ENCODE results near the gene SPEM3. TPM values are rescaled to one million over a fixed set of nuclear protein-coding genes. Genes with fewer than 3 reads are reported as not detected.

Gene SPEM3
- total and polyA plus RNA-seq, 2 donors (not counting 3 experiments of a cell fraction or from before 2014, with no cell fraction given): not detected

DNA sequence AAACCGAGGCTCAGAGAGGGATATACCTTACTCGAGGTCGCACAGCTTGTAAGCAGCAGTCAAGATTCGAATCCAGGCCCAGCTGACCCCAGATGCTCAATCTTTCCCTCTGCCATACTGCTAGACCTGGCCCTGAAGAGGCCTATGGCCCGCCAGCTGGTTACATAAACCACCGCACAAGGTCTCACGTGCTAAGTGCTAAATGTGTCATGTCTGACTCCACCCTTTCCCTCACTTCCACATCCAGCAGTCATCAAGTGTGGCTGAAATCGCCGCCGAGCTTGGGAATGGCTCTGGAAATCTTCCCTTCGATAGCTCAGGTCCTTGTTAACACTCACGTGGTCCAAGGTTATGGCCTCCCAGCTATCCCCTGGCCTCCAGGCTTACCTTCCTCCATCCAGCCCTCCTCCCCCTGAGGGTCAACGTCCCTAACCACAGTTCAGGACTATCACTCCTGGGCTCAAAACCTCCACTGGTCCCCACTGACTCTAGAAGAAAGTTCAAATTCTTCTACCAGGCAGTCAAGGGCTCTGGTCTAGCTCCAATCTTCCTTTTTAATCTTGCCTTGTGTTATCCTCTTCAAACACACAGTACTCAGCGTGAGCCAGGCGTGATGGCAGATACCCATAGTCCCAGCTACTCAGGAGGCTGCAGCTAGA lies 47.2 kb downstream of the SPEM3 start:
- Histone ChIP-seq H3K4me3 (replicated peaks in 1 of 3; ENCODE audit: insufficient read depth in 1 of 3, low read depth in 1 of 3, low read length in 3 of 3) (no peak overlapping the region), H4K20me1 (replicated peaks; ENCODE audit: control insufficient read depth, extremely low read depth, insufficient read depth, low read length) (no peaks in the 10 kb centered on the region), H3K27ac (ENCODE audit: insufficient read depth, low read depth, low read length) (peak overlapping the region; percentile 47), H2AFZ (ENCODE audit: low read depth, low read length) (no peak overlapping the region), H3K9me1 (replicated peaks; ENCODE audit: control insufficient read depth, extremely low read depth, insufficient read depth, low read length) (no peaks in the 10 kb centered on the region), H3K9me3 (replicated peaks; ENCODE audit: control insufficient read depth, insufficient read depth, low read length) (no peaks in the 10 kb centered on the region), H3K4me2 (ENCODE audit: insufficient read depth, low read length) (peak overlapping the region; percentile 2), H3K9ac (replicated peaks; ENCODE audit: extremely low read depth, insufficient read depth, low read length) (no peak overlapping the region), H3K36me3 (ENCODE audit: control insufficient read depth in 2 of 2, extremely low read depth in 1 of 2, insufficient read depth in 2 of 2, low read length in 2 of 2) (no peaks in the 10 kb centered on the region), H3K27me3 (ENCODE audit: control insufficient read depth in 2 of 2, insufficient read depth in 2 of 2, low read length in 2 of 2) (no peaks in the 10 kb centered on the region), H3K79me2 (ENCODE audit: control insufficient read depth, insufficient read depth, low read length) (peaks cover 66% of the 10 kb centered on the region), H3K4me1 (ENCODE audit: control insufficient read depth, extremely low read depth, insufficient read depth, low read length) (peaks cover 34% of the 10 kb centered on the region)
- no TSS peak for BruUV-seq (replicated peaks)
- ChIA-PET POLR2A (interaction anchor here (0.9 to 1.3 kb wide), 2 partner anchors 8 to 152 kb away, joined by 3 to 5 read pairs; partner anchors contain the start of genes POLR2A and SAT2), CTCF (interaction anchor here (0.7 to 3.0 kb wide), 9 partner anchors 10 to 119 kb away, joined by 3 to 21 read pairs (median 4); no protein-coding TSS in a partner anchor)
- dilution Hi-C loops (cut with MboI; ENCODE audit: extremely low pct_ligation_motif_present, low sequenced_read_pairs) (no loop called here), intact Hi-C loops (cut with micrococcal nuclease) (loop anchor here (1.0 kb wide), 1 partner anchor 21 kb away; no protein-coding TSS in a partner anchor)
- TF ChIP-seq, protein P1, sequence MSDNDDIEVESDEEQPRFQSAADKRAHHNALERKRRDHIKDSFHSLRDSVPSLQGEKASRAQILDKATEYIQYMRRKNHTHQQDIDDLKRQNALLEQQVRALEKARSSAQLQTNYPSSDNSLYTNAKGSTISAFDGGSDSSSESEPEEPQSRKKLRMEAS (IDR thresholded peaks at IDR 0.05; ENCODE audit: insufficient read depth, insufficient read length): no peak
- no peak for TF ChIP-seq GATA2 (IDR thresholded peaks at IDR 0.05; ENCODE audit: insufficient read depth, insufficient read length, low read depth, low read length)
- TF ChIP-seq, protein P2, sequence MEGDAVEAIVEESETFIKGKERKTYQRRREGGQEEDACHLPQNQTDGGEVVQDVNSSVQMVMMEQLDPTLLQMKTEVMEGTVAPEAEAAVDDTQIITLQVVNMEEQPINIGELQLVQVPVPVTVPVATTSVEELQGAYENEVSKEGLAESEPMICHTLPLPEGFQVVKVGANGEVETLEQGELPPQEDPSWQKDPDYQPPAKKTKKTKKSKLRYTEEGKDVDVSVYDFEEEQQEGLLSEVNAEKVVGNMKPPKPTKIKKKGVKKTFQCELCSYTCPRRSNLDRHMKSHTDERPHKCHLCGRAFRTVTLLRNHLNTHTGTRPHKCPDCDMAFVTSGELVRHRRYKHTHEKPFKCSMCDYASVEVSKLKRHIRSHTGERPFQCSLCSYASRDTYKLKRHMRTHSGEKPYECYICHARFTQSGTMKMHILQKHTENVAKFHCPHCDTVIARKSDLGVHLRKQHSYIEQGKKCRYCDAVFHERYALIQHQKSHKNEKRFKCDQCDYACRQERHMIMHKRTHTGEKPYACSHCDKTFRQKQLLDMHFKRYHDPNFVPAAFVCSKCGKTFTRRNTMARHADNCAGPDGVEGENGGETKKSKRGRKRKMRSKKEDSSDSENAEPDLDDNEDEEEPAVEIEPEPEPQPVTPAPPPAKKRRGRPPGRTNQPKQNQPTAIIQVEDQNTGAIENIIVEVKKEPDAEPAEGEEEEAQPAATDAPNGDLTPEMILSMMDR (IDR thresholded peaks at IDR 0.05; ENCODE audit: extremely low read depth in 1 of 2, insufficient read depth in 1 of 2, low read depth in 1 of 2, low read length in 2 of 2): no peak
- TF ChIP-seq POLR2AphosphoS5 (IDR thresholded peaks at IDR 0.05; ENCODE audit: insufficient read depth, low read depth, low read length): no peak
- TF ChIP-seq EZH2 (IDR thresholded peaks at IDR 0.05; ENCODE audit: borderline replicate concordance, low read depth, low read length, severe bottlenecking): no peak
- no peak for TF ChIP-seq FOS (IDR thresholded peaks at IDR 0.05; ENCODE audit: borderline replicate concordance, insufficient read depth, low read length)
- no peak for TF ChIP-seq MYC (IDR thresholded peaks at IDR 0.05; ENCODE audit: low read depth, low read length)
- TF ChIP-seq POLR2A (IDR thresholded peaks at IDR 0.05; ENCODE audit: low read depth, low read length): no peak
- no peak for TF ChIP-seq JUN (IDR thresholded peaks at IDR 0.05; ENCODE audit: borderline replicate concordance, insufficient read depth, insufficient read length, low read depth)
- FAIRE-seq: peak; percentile 24
- no peak for DNase-seq (ENCODE audit: low read depth, low spot score)

Measured in endothelial cell of umbilical vein (primary cell).